Fibroblast of villous mesenchyme (primary cell): Measurements from ENCODE around the gene SCYGR8. TPM values are rescaled to one million over a fixed set of nuclear protein-coding genes. Genes with fewer than 3 reads are reported as not detected.

Experiments
- DNase-seq: peaks from one replicate; pipeline ENCODE4 v3.0.0-alpha.2; 2010; ENCODE audit warnings: low read depth
- H3K4me3 ChIP-seq: 2 replicates; pipeline ENCODE4 v1.5.1; 2011; ENCODE audit warnings: low read depth, mild to moderate bottlenecking, low read length
- CTCF ChIP-seq: IDR thresholded peaks from 2 replicates; pipeline ENCODE4 v1.5.1; 2012; ENCODE audit warnings: low read depth, mild to moderate bottlenecking, low read length; ENCODE audit not compliant: insufficient read depth
- total RNA-seq: library from RNA; depleted of rRNA; stranded (reverse); fragments of >200 nt; gene quantifications from 2 replicates; pipeline ENCODE4 v1.2.3, GENCODE V29; 2012

Gene SCYGR8
- total RNA-seq, 1 donor, result not detected

DNA sequence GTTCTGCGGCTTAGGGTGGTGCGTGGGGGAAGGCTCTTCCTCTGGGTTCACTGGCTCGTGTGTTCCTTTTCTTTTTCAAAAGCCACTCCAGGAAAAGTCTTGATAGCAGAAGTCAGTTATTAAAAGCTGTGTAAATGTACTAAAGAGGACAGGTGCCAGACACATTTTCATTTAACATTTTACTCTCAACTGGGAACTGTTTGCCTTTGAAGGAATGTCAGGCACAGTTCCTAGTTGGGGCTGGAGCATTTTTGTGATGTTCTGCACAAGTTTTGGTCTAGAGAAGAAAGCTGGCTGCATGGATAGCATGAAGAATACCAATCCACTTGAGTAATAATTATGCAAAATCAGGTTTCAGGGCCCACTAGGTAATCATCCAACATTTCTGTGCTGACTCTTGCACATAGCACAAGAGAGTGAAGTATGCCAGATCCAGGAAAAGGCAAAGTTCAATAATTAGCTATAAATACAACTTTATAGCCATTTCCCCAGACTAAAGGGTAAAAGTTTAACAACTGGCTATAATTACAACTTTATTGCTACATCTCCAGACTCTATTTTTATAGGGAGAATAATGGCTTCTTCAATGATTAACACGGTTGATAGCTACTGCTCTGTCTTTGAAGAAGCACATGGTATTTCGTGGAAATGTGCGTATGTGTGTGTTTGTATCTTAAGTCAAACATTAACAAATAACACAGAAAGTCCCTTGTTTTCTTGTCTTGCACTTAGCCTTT lies 16.2 kb downstream of the SCYGR8 start:
- DNase-seq, result peak; percentile 71
- no peak overlapping the region for H3K4me3 ChIP-seq
- no peak for TF ChIP-seq CTCF

DNA sequence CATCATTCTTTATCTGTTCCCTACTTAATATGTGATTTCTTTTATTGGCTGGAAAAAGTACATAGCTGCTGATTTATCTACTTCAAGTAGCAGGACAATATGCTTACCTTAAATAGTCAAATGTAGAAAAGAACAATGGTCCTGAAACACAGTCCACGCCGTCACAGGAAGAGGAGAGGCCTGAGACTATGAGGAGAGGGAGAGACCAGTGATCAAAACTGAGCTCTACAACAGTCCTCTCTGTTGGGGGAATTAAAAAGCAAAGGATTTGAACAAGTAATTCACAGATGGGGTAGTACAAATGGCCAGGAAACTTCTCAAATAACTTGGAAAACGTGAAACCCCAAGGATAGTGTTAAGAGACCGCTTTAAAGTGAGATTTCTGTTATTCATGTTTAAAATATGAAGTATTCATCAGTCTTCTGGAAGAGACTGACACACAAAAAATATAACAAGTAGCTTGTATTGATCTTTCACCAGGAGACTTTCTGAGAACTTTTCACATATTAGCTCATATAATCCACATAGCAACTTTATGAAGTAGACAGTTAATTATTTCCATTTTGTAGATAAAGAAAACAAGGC lies 20.2 kb downstream of the SCYGR8 start:
- no peak for DNase-seq
- H3K4me3 ChIP-seq, result no peak overlapping the region
- no peak for TF ChIP-seq CTCF

- no peak overlapping the region for H3K4me3 ChIP-seq
- peak; percentile 88 for TF ChIP-seq CTCF
- DNase-seq, result peak; percentile 76
Observed at GRCh38 chr2:227766373-227766883, 20.7 kb downstream of the SCYGR8 start.

GRCh38 chr2:227767830-227768229 lies 22.1 kb downstream of the SCYGR8 start:
- no peak for DNase-seq
- no peak overlapping the region for H3K4me3 ChIP-seq
- TF ChIP-seq CTCF, result no peak

GRCh38 chr2:227772197-227772661 lies 26.5 kb downstream of the SCYGR8 start:
- DNase-seq, result no peak
- TF ChIP-seq CTCF, result no peak
- no peak overlapping the region for H3K4me3 ChIP-seq

DNA sequence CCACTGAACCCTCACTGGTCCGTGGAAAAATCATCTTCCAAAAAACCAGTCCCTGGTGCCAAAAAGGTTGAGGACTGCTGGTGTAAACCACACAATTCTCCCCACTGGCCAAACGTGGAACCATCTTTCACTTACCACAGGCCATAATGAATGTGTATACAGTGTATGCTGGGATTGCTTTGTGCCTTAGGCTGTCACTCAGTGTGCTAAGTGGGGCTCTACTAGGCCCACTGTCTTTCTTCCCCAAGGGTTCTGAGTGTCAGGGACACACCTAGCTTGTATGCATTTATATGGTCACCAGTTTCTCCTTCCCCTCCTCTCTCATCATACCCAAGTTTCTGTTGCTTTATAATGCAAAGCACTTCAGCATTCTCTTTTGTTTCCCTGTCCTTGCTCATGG lies 27.2 kb downstream of the SCYGR8 start:
- DNase-seq, result no peak
- TF ChIP-seq CTCF, result no peak
- H3K4me3 ChIP-seq, result no peak overlapping the region
